Epithelial cell of proximal tubule (primary cell): Measurements from ENCODE around the gene MTAP. TPM values are rescaled to one million over a fixed set of nuclear protein-coding genes. Genes with fewer than 3 reads are reported as not detected.

Source experiments
- DNase-seq: peaks from one replicate; pipeline ENCODE4 v3.0.0-alpha.2; 2011; ENCODE audit warnings: low read depth
- H3K4me3 ChIP-seq: 2 replicates; pipeline ENCODE4 v1.5.1; 2011; ENCODE audit warnings: low read depth, mild to moderate bottlenecking, low read length
- total RNA-seq: library from RNA; depleted of rRNA; stranded (reverse); fragments of >200 nt; gene quantifications from 2 replicates; pipeline ENCODE4 v1.2.3, GENCODE V29; 2015
- TF ChIP-seq, protein P1 (sequence below): conservative IDR thresholded peaks from 2 replicates; pipeline ENCODE4 v1.5.1; 2012; ENCODE audit warnings: low read depth, mild to moderate bottlenecking, low read length

MTAP gene
- total RNA-seq, 1 donor from 2014 or later: 34.2 TPM

DNA sequence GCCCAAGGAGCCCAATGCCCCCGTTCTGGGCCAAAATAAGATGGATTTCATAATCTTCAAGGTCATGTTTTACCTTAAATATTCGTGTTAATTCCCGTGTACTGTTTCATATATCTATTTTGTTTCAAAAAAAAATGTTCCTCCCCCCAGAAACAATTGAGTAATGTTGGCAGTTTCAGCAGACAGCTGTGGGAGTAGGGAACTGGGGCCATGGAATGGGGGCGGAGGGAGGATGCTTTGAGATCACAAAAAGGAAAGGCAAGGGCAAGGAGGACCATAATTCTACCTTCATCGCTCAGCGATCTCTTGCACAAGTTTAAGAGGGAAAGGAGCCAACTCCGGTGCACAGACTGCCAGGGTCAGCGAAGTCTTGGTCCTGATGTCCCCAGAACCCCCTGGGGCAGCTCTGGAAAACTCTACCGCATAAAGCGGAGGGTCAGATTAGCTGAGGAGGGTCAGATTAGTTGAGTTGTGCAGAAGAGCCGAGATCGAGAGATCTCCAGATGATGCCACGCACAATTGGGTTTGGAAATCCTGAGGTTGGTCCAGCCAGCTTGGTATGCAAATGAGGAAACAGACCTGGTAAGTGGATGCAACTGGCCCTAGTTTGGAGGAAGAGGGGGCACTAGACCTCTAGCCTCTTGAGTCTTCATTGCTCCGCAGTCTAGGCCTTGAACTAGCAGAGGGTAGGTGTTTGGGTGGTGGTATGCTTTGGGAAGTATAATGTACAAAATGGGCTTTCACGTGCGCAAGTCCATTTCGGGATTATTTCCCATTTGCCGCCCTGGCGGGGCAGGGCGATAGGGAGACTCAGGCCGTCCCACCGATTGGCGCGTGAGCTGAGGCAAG lies 167.7 kb downstream of the MTAP start:
- no peak overlapping the region for H3K4me3 ChIP-seq
- DNase-seq: no peak
- TF ChIP-seq, protein P1, sequence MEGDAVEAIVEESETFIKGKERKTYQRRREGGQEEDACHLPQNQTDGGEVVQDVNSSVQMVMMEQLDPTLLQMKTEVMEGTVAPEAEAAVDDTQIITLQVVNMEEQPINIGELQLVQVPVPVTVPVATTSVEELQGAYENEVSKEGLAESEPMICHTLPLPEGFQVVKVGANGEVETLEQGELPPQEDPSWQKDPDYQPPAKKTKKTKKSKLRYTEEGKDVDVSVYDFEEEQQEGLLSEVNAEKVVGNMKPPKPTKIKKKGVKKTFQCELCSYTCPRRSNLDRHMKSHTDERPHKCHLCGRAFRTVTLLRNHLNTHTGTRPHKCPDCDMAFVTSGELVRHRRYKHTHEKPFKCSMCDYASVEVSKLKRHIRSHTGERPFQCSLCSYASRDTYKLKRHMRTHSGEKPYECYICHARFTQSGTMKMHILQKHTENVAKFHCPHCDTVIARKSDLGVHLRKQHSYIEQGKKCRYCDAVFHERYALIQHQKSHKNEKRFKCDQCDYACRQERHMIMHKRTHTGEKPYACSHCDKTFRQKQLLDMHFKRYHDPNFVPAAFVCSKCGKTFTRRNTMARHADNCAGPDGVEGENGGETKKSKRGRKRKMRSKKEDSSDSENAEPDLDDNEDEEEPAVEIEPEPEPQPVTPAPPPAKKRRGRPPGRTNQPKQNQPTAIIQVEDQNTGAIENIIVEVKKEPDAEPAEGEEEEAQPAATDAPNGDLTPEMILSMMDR: no peak

DNA sequence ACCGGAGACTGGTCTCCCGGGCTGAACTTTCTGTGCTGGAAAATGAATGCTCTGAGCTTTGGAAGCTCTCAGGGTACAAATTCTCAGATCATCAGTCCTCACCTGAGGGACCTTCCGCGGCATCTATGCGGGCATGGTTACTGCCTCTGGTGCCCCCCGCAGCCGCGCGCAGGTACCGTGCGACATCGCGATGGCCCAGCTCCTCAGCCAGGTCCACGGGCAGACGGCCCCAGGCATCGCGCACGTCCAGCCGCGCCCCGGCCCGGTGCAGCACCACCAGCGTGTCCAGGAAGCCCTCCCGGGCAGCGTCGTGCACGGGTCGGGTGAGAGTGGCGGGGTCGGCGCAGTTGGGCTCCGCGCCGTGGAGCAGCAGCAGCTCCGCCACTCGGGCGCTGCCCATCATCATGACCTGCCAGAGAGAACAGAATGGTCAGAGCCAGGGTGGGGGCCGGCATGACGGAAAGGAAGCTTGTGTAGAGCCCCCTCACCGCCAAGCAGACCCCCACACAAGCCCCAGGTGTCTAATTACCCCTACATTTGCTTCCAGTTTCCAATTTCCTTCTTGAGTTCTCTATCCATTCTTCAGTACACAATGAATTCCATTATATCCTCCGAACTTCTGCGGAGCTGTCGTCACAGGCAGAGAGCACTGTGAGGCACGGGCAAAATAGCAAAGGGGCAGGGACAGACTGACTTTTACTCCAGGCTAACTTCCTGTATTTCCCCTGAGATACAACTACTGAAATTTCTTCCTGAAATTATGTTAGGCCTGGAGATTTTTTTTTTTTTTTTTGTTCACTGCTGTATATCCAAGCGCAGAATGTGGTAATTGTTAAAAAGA lies 168.6 kb downstream of the MTAP start:
- no peak for DNase-seq
- TF ChIP-seq, protein P1: no peak

DNA sequence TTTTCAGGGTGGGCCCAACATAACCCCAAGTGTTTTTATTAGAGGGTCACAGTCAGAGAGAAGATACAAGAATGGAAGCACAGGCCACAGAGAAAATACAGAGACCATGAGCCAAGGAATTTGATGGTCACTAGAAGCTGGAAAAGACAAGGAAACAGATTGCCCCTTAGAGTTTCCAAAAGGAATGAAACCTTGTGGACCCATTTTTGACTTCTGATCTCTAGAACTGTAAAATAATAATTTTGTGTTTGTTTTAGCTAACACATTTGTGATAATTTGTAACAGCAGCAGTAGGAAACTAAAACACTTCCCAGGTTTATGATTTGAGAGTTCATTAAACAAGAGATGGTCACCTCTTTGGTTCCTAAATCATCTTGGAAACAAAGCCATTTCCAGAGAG lies 169.9 kb downstream of the MTAP start:
- no peak overlapping the region for H3K4me3 ChIP-seq
- TF ChIP-seq, protein P1: no peak
- no peak for DNase-seq

More for the DNA sequence above, 168.6 kb downstream of the MTAP start:
- H3K4me3 ChIP-seq: no peak overlapping the region

DNA sequence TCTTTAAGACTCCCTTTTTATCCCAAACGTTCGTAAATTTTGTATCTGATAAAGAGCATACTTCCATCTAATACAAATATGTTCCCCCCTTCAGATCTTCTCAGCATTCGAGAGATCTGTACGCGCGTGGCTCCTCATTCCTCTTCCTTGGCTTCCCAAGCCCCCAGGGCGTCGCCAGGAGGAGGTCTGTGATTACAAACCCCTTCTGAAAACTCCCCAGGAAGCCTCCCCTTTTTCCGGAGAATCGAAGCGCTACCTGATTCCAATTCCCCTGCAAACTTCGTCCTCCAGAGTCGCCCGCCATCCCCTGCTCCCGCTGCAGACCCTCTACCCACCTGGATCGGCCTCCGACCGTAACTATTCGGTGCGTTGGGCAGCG lies 171.9 kb downstream of the MTAP start:
- no peak for DNase-seq
- peak overlapping the region; percentile 77 for H3K4me3 ChIP-seq
- TF ChIP-seq, protein P1: no peak

DNA sequence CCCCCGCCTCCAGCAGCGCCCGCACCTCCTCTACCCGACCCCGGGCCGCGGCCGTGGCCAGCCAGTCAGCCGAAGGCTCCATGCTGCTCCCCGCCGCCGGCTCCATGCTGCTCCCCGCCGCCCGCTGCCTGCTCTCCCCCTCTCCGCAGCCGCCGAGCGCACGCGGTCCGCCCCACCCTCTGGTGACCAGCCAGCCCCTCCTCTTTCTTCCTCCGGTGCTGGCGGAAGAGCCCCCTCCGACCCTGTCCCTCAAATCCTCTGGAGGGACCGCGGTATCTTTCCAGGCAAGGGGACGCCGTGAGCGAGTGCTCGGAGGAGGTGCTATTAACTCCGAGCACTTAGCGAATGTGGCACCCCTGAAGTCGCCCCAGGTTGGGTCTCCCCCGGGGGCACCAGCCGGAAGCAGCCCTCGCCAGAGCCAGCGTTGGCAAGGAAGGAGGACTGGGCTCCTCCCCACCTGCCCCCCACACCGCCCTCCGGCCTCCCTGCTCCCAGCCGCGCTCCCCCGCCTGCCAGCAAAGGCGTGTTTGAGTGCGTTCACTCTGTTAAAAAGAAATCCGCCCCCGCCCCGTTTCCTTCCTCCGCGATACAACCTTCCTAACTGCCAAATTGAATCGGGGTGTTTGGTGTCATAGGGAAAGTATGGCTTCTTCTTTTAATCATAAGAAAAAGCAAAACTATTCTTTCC lies 172.4 kb downstream of the MTAP start:
- H3K4me3 ChIP-seq: peak overlapping the region; percentile 77
- TF ChIP-seq, protein P1: no peak
- no peak for DNase-seq

DNA sequence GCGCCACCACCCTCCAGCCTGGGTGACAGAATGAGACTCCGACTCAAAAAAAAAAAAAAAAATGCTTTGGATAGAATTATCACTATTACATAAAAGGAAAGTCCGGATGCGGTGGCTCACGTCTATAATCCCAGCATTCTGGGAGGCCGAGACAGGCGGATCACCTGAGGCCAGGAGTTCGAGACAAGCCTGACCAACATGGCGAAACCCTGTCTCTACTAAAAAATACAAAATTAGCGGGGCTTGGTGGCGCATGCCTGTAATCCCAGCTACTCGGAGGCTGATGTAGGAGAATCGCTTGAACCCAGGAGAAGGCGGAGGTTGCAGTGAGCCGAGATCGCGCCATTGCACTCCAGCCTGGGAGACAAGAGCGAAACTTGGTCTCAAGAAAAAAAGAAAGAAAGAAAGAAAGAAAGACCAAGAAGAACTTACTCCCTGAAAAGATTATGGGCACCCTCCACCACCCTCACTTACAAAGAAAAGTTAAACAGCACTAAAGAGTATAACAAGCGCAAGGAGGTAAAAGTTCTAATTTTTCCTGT lies 174.0 kb downstream of the MTAP start:
- TF ChIP-seq, protein P1: no peak
- no peak for DNase-seq
- no peak overlapping the region for H3K4me3 ChIP-seq
